Erythroblast (primary cell): ENCODE results near the gene HNRNPUL1.
A peak's percentile ranks its signal among the peaks of the same experiment; 100 is the strongest.

Experiments used
- DNase-seq, 2 experiments: peaks; one replicate each; lab custom pipeline; 2025; lab: John Stamatoyannopoulos, UW
- GATA1 ChIP-seq: IDR thresholded peaks from 2 replicates; pipeline ENCODE4 v1.6.1; 2011; ENCODE audit warnings: low read depth, mild to moderate bottlenecking, control low read depth, low read length, moderate library complexity
- POLR2A ChIP-seq: IDR thresholded peaks from 2 replicates; pipeline ENCODE4 v1.6.1; 2011; ENCODE audit warnings: mild to moderate bottlenecking, low read length

The HNRNPUL1 gene

DNA sequence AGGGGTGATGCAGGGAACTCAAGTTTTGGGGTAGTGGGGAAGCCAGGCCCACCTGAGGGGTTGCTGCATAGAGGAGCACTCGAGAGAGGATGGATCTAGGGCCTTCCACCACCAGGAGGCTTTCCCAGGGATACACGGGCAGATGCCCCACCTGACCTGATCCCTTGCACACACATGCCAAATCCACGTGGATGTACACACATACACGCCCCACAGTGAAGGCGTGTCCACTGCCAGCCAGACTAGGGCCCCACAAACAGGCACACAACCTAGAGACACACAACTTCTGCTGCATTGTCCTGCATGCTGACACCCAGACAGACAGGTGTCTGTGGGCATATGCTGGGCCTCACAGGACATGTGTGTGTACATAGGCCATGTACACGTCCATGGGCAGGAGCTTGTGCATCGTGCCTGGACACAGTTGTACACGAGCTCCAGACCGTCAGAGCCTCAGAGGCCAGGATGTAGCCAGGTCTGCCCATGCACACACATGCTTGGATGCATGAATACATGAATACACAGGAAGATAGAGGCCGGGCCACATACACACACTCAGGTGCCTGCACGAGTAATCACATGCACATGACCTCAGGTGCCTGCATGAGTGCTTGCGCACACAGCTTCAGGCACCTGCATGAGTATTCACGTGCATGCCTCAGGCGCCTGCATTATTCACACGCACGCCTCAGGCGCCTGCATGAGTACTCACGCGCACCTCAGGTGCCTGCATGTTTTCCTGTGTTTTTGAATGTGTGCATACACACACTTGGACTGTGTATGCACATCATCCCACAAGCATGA lies 54.7 kb downstream of the HNRNPUL1 start:
- no peak for DNase-seq
- TF ChIP-seq POLR2A: peak; percentile 24
- no peak for TF ChIP-seq GATA1

DNA sequence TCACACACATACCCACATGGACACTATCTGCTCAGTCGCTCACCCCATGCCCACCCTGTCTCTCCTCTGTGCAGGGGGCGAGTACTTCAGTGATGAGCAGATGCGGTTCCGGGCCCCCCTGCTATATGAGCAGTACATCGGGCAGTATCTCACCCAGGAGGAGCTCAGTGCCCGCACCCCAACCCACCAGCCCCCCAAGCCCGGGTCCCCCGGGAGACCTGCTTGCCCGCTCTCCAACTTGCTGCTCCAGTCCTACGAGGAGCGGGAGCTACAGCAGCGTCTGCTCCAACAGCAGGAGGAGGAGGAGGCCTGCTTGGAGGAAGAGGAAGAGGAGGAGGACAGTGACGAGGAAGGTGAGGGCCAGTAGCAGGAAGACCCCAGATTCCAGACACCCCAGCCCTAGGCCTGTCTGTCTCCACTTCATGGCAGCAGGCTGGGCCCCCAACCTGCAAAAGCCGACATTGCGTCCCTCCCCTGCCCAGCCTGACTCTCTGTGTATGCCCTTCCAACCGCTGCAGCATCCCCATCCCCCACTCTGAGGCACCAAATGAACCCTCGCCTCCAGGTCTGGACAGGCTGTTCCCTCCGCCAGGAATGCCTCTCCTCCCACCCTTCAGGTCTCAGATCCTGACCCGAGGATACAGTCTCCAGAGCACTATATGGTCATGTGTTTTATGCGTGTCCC lies 55.5 kb downstream of the HNRNPUL1 start:
- no peak for DNase-seq
- no peak for TF ChIP-seq GATA1
- TF ChIP-seq POLR2A: no peak

DNA sequence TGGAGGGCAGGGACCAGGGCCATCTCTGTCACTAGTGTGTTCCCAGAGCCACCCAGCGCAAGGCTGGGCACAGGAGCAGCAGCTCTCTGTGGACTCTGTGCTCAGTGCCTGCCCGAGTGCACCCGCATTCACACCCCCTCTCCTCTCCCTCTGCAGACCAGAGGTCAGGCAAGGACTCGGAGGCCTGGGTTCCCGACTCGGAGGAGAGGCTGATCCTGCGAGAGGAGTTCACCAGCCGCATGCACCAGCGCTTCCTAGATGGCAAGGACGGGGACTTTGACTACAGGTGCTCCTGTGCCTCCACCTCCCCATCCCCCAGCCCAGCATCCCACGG lies 56.0 kb downstream of the HNRNPUL1 start:
- DNase-seq: no peak
- TF ChIP-seq GATA1 (no peak), POLR2A (no peak)

DNA sequence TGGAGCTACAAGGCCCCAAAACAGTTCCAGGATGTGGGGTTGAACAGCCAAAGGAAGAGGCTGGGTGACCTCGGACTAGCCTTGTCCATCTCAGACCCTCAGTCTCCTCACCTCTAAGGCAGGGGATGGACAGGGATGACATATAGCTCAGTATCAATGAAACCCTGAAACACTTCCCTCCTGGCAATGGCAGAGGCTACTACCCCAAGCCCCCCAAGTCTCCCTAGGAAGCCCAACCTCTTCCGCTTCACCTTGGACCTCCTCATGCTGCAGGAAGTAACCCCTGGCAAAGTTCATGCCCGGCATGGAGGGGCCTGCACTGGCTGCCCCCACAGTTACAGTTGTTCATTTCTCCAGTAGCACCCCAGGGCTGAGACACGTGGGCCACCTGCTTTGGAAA lies 56.4 kb downstream of the HNRNPUL1 start:
- DNase-seq: no peak
- TF ChIP-seq POLR2A (no peak), GATA1 (no peak)

DNA sequence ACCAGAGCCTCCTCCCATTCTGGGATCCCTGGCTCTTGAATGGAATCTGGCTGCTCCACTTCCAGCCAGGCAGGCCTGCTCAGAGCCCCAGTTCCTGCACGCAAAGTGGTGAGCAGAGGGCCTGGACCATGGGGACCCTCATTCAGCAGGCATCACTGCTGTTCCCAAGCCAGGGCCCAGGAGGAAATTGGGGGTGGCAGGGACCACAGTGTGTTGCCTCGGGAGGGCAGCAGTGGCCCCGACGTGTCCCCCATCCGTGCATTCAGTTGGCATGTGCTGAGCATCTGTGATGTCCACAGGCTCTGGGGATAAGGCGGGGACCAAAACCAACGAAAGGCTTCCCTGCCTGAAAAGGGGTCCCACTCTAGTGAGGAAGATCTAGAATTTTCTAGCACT lies 57.0 kb downstream of the HNRNPUL1 start:
- DNase-seq: no peak
- TF ChIP-seq POLR2A (no peak), GATA1 (no peak)

DNA sequence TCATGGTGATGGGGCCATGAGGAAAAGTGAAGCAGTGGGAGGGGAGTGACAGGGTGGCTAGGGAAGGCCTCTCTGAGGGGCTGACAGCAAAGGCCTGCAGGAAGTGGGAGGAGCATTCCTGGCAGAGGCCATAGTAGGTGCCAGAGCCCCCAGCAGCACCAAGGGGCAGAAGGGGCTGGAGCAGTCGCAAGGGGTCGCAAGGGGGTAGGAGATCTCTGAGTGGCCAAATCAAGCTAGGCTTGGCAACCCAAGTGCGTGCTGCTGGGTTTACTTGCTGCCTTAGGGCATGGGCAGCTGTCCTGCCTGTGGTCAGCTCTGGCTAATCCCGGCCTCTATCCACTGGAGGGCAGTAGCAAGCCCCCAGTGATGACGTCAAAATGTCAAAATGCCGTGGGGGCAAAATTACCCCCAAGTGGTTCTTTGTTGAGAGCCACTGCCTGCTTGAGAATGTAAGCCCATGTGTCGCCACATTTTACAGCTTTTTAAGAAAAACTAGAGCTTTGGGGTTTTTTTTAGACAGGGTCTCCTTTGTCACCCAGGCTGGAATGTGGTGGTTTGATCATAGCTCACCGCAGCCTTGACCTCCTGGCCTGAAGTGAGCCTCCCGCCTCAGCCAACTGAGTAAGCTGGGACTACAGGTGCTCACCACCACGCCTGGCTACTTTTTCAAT lies 57.6 kb downstream of the HNRNPUL1 start:
- DNase-seq: peak; percentile 56 to 60
- TF ChIP-seq POLR2A (no peak), GATA1 (no peak)

DNA sequence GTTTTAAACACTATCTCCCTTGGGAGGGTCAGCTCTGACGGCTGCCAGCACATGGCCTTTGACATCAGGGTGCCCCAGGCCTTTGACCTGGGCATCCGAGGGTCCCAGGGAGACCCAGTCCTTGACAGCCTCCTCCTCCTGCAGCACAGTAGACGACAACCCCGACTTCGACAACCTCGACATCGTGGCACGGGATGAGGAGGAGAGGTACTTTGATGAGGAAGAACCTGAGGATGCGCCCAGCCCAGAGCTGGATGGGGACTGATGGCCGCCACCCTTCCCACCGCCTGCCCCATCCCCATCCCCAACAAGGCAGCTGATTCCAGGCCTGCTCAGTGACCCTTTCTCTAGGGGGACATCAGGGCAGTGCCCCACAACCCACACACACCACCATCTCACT lies 58.3 kb downstream of the HNRNPUL1 start:
- no peak for DNase-seq
- TF ChIP-seq GATA1: no peak
- no peak for TF ChIP-seq POLR2A

DNA sequence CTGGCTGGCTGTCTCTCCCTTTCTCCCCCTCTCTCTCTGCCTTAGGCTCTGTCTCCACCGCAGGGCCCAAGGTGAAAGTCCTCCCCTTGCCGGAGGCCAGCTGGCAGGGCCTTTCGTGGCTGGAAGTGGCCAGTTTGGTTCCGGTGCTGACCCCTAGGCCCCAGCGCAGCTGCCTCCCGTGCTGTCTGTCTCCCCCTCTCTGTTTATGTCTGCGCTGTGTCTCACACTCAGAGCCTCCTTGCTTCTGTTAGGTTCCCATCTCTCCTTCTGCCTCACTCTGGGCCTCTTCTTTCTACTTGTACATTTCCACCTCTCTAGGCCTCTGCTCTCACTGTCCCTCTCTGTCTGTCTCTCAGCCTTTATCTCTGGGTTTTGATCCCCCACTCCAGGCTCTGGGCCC lies 58.9 kb downstream of the HNRNPUL1 start:
- DNase-seq: no peak
- TF ChIP-seq POLR2A: no peak
- TF ChIP-seq GATA1: no peak

DNA sequence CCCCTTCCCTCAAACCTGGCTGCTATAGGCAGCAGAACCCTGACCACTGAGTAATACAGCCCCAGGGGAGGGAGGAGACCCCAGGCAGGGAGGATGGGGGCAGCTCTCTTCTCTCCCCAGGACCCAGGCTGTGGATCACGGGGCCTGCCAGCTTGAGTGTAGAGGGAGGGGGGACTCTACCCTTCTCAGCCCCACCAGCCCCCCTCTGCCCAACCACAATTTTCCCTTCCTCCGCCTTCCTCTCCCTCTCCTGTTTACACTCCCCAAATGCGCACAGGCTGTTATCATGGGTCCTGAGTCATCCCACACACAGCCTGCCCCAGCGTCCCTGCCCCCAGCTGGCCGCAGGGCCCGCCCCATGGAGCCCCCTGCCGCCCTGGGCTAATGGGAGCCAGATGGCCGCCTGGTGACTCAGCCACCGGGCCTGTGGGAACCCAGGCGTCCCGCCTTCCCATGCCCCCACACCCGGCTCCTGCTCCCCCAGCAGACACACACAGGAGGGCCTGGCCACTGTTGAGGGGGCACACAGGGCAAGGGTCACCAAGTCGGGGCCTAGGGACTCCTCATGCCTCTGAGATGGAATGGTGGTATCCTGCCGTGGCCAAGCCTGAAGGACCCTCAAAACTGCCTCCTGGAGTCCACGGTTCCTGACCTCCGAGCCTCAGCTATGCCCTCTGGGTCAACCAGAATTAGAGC lies 59.4 kb downstream of the HNRNPUL1 start:
- DNase-seq: peak; percentile 83 to 90
- TF ChIP-seq POLR2A (peak; percentile 32), GATA1 (no peak)

DNA sequence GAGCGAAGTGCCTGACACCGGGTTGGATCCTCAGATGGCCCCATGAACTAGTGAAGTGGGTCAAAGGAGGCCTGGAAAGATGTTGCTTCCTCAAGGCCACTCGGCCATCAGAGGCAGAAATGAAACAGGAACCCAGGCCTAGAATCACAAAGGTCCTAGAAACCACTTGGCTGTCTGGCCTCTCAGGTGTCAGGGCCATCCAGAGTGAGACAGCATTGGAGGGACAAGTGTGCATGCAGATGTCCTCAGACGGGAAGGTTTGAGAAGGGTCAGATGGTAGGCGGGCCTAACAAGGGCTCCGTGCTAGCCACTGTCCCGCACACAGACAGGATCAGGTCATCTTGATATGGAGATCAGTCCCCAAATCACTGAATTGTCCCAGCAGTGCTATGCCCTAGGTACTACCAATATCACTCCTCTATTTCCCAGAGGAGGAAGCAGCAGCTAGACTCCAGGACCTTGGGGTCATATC lies 60.1 kb downstream of the HNRNPUL1 start:
- TF ChIP-seq POLR2A (no peak), GATA1 (no peak)

DNA sequence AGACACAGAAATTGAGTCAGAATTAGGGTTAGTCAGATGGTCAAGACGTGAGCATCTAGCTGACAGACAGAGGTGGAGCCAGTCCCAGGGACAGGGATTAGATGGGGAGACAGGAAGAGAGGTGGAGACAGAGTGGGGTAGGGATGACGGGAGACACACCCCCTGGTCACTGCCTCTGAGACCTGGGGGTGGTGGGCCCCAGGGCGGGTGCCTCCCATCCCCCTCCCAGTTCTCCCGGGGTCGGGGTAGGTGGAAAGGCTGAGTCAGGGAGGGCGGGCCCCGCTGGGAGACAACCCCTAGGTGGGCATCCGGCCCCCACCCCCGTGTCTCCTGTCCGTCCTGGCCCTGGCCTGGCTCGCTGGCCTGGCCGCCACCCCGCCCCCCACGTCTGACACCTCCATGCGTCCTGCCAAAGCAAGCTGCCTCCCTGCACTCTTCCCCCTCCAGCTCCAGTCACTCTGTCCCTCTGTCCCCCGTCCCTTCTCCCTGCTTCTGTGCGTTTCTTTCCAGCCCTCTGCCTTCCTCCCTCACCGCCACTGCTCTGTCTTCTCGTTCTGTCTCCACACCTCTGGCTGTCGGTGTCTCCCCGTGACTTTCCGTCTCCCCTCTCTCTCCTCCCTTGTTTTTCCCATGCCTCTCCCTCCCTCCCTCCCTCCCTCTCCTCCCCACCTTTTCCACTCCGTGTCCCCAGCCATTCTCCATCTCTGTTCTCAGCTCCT lies 60.9 kb downstream of the HNRNPUL1 start:
- TF ChIP-seq GATA1: no peak
- TF ChIP-seq POLR2A: no peak
- peak; percentile 21 to 42 for DNase-seq

More for the DNA sequence above, 60.1 kb downstream of the HNRNPUL1 start:
- DNase-seq: peak; percentile 21 to 44

DNA sequence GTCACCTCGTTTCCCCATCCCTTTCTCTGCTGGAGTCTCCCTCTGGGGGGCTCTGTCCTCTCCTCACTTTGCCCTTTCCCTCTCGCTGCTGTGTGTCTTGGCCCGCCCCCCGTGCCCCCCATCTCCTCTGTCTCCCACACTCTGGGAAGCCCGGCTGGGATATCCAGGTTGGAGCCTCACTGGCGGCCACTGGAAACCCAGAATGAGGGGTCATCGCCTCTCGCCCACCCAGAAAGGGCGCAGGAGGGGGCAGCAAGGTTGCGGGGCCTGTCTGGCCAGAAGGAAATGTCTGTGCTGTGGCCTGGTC lies 61.4 kb downstream of the HNRNPUL1 start:
- DNase-seq: no peak
- TF ChIP-seq GATA1: no peak
- no peak for TF ChIP-seq POLR2A
